ENCODE results near the gene CDT1. TPM values are rescaled to one million over a fixed set of nuclear protein-coding genes. Genes with fewer than 3 reads are reported as not detected.
A peak's percentile ranks its signal among the peaks of the same experiment; 100 is the strongest.

Gene CDT1
- total RNA-seq (2022): 97.7 and 98.0 TPM in 2 replicates
- Bru-seq, nascent RNA: percentile 72 among the genes with signal in this experiment
- percentile 90 among the genes with signal in this experiment for BruChase-seq, experiment 1, labeled RNA remaining after a 2-hour chase
- BruChase-seq, experiment 2, labeled RNA remaining after a 6-hour chase: percentile 92 among the genes with signal in this experiment
- long read RNA-seq, transcript CDT1-201 (10 exons, 3,240 nt): major isoform, 94 of 145 reads
- long read RNA-seq, partial matches to known transcripts: 44 of 145 reads
- long read RNA-seq, other reads (novel, unspliced or antisense): 7 of 145 reads

DNA sequence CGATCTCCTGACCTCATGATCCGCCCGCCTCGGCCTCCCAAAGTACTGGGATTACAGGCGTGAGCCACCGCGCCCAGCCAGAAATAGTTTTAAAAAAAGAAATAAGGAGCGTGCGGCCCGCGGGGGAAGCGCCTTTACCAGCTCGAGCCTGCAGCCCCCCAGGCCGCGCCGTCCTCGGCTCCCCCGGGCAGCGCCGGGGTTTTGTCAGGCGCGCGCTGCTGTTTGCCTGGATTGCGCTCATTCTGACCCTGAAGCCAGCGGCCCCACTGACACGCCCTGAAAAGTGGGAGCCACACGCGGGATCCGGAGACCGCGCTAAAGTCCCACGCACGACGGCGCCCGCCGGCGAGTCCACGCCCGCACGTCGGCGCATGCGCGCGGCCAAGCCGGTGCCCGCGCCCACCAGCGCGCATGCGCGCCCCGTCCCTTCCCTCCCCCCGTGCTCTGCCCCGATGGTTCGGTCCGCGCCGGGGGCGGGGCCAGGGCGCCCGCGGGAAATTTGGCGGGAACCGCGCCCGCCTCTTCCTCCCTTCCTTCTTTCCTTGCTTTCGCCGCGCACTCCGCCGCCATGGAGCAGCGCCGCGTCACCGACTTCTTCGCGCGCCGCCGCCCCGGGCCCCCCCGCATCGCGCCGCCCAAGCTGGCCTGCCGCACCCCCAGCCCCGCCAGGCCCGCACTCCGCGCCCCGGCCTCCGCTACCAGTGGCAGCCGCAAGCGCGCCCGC lies at the start of gene CDT1:
TSS of gene CDT1 (plus strand) at position 526 of the 724 bp plus-strand sequence. CDS start at position 569, 43 bp downstream.
- ChIA-PET POLR2A (interaction anchor here (0.7 kb wide), 1 partner anchor 66 kb away, joined by 10 read pairs; no protein-coding TSS in a partner anchor), CTCF (interaction anchor here (0.7 to 0.8 kb wide), 4 partner anchors 8 to 66 kb away, joined by 4 to 11 read pairs (median 5); partner anchors contain the start of gene APRT)
- TF ChIP-seq, protein P1, sequence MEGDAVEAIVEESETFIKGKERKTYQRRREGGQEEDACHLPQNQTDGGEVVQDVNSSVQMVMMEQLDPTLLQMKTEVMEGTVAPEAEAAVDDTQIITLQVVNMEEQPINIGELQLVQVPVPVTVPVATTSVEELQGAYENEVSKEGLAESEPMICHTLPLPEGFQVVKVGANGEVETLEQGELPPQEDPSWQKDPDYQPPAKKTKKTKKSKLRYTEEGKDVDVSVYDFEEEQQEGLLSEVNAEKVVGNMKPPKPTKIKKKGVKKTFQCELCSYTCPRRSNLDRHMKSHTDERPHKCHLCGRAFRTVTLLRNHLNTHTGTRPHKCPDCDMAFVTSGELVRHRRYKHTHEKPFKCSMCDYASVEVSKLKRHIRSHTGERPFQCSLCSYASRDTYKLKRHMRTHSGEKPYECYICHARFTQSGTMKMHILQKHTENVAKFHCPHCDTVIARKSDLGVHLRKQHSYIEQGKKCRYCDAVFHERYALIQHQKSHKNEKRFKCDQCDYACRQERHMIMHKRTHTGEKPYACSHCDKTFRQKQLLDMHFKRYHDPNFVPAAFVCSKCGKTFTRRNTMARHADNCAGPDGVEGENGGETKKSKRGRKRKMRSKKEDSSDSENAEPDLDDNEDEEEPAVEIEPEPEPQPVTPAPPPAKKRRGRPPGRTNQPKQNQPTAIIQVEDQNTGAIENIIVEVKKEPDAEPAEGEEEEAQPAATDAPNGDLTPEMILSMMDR (IDR thresholded peaks at IDR 0.05; ENCODE audit: insufficient read depth in 1 of 2, low read depth in 1 of 2, low read length in 1 of 2, severe bottlenecking in 1 of 2, unreplicated experiment in 1 of 2): no peak
- no peaks in the 10 kb centered on the region for H3K27me3 ChIP-seq (replicated peaks; ENCODE audit: control insufficient read depth, insufficient read depth, low read length)
- peak within 1 kb of the TSS; percentile 78 for H3K4me3 ChIP-seq (ENCODE audit: low read depth, low read length)
- H3K27ac Mint-ChIP-seq (ENCODE audit: unreplicated experiment): peak within 1 kb of the TSS; percentile 72
- peaks cover 10% of the 10 kb centered on the region for H3K36me3 ChIP-seq (ENCODE audit: control insufficient read depth, insufficient read depth, low read length)
- H3K4me1 ChIP-seq: no peaks in the 10 kb centered on the region; the same call in 1 of the 2 replicates
- H3K36me3 Mint-ChIP-seq (ENCODE audit: insufficient read depth, unreplicated experiment): peaks cover 68% of the 10 kb centered on the region
- no peaks in the 10 kb centered on the region for H3K27me3 Mint-ChIP-seq (ENCODE audit: insufficient read depth, unreplicated experiment)
- H3K4me3 Mint-ChIP-seq (ENCODE audit: unreplicated experiment): peak within 1 kb of the TSS; percentile 75
- BruUV-seq (replicated peaks): no TSS peak
- H3K9me3 ChIP-seq: no peaks in the 10 kb centered on the region
- no peaks in the 10 kb centered on the region for H3K9me3 Mint-ChIP-seq (ENCODE audit: unreplicated experiment)
- H3K4me1 Mint-ChIP-seq (ENCODE audit: low read depth, unreplicated experiment): no peaks in the 10 kb centered on the region
- intact Hi-C loops (cut with micrococcal nuclease; ENCODE audit: unreplicated experiment): no loop called here
- peak; percentile 80 to 94 for DNase-seq

DNA sequence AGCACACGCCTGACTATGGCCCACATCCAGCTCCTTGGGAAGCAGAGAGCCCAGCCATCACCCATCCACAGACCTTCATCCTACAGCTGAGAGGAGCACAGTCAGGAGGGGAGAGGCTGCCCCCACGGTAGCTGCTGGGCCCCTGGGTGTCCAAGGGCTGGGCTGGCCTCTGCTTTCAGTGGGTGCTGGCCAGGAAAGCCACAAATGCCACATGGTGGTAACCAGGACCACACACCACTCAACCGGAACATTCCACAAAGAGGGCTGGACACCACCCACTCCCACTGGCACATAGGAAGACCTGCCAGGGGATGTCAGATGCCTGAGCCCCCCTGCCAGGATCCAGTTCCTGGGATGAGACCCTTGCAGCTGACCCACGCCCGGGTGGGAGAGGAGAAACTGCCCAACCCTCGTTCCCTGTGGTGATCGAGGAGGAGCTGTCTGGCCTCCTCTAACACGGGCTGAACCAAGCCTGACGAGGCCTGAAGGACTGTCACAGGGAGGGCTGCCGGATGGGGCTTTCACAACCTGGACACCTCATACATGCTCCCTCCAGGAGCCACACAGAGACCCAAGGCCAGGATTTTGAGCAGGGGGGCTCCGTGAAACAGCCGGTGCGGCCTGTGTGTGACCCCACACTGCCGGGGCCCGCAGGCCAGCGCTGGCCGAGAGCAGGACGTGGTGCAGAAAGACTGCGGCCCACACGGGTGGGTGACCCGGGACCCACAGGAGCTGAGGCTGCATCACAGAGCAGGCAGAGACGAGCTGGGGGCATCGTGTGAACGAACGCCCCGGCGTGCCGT lies 49.3 kb upstream of the CDT1 start:
- intact Hi-C loops (cut with micrococcal nuclease; ENCODE audit: unreplicated experiment): no loop called here
- Mint-ChIP-seq H3K4me3 (ENCODE audit: unreplicated experiment) (no peak overlapping the region), H3K27me3 (ENCODE audit: insufficient read depth, unreplicated experiment) (no peaks in the 10 kb centered on the region), H3K9me3 (ENCODE audit: unreplicated experiment) (no peaks in the 10 kb centered on the region), H3K36me3 (ENCODE audit: insufficient read depth, unreplicated experiment) (peaks cover 39% of the 10 kb centered on the region), H3K27ac (ENCODE audit: unreplicated experiment) (no peak overlapping the region), H3K4me1 (ENCODE audit: low read depth, unreplicated experiment) (no peaks in the 10 kb centered on the region)
- H3K4me1 ChIP-seq: no peaks in the 10 kb centered on the region
- no TSS peak for BruUV-seq (replicated peaks)
- no peaks in the 10 kb centered on the region for H3K27me3 ChIP-seq (replicated peaks; ENCODE audit: control insufficient read depth, insufficient read depth, low read length)
- H3K9me3 ChIP-seq: no peaks in the 10 kb centered on the region
- no peaks in the 10 kb centered on the region for H3K36me3 ChIP-seq (ENCODE audit: control insufficient read depth, insufficient read depth, low read length)
- no peak for DNase-seq
- ChIA-PET POLR2A (no interaction called here), CTCF (interaction anchor here (0.6 to 1.9 kb wide), 3 partner anchors 9 to 121 kb away, joined by 3 to 11 read pairs (median 5); no protein-coding TSS in a partner anchor)
- TF ChIP-seq, protein P1 (IDR thresholded peaks at IDR 0.05; ENCODE audit: insufficient read depth in 1 of 2, low read depth in 1 of 2, low read length in 1 of 2, severe bottlenecking in 1 of 2, unreplicated experiment in 1 of 2): no peak
- no peak overlapping the region for H3K4me3 ChIP-seq (ENCODE audit: low read depth, low read length)
